BLaER1 treated with 17β-estradiol and CSF1 and Interleukin-3, amounts not matched to agents 10 nM and 100 nM (cell line): ENCODE results near the gene TRAPPC2L.

Experiments used
- H3K27ac ChIP-seq, 11 experiments: shearing (Covaris generic); formaldehyde crosslinking; 2 replicates each; pipeline ENCODE4 v1.8.1; 2022
- H3K27me3 ChIP-seq, 11 experiments: shearing (Covaris generic); formaldehyde crosslinking; 2 replicates each; pipeline ENCODE4 v1.8.1; 2022
- H3K36me3 ChIP-seq, 11 experiments: shearing (Covaris generic); formaldehyde crosslinking; 2 replicates each; pipeline ENCODE4 v1.8.1; 2022
- H3K4me1 ChIP-seq, 10 experiments: shearing (Covaris generic); formaldehyde crosslinking; 2 replicates each; pipeline ENCODE4 v1.8.1; 2022
- H3K4me2 ChIP-seq, 11 experiments: shearing (Covaris generic); formaldehyde crosslinking; 2 replicates each; pipeline ENCODE4 v1.8.1; 2022
- H3K4me3 ChIP-seq, 10 experiments: shearing (Covaris generic); formaldehyde crosslinking; 2 replicates each; pipeline ENCODE4 v1.8.1; 2022
- H3K9ac ChIP-seq, 11 experiments: shearing (Covaris generic); formaldehyde crosslinking; 2 replicates each; pipeline ENCODE4 v1.8.1; 2022
- H3K9me3 ChIP-seq, 11 experiments: shearing (Covaris generic); formaldehyde crosslinking; replicated peaks in 1 of 11; 2 replicates each; pipeline ENCODE4 v1.8.1; 2022
- H4K20me1 ChIP-seq, 11 experiments: shearing (Covaris generic); formaldehyde crosslinking; 2 replicates each; pipeline ENCODE4 v1.8.1; 2022
- Cebpa-rat ChIP-seq, 11 experiments: shearing (Covaris generic); IDR thresholded peaks; 2 replicates each; pipeline ENCODE4 v1.8.1; 2022

The TRAPPC2L gene

DNA sequence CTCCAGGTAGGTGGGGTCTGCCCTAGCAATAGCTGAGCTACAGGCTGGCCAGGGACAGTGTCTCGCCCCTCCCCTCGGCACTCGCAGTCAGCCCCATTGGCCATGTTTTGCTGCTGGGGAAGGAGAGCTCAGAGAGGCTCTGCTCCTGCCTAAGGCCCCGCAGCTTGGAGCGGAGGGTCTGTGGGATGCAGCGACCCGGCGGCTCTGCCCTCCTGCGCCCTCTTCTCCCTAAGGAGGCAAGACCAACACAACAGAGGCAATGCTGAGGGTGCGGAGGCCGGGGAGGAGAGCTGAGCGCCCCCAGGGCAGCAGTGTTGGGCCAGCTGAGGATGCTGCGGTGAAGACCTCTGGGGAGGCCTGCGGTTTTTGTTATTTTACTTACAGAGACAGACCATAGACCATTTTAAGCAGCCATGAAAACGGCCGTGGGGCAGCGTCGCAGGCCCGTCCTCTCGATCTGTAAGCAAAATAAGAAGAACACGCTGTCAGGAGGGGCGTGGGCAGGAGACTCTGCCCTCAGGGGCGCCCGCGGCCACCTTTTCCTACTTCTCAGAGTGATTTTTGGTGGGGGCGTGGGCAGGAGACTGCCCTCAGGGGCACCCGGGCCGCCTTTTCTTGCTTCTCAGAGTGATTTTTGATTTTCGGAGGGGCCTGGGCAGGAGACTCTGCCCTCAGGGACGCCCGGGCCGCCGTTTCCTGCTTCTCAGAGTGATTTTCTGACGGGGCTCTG lies 40.9 kb downstream of the TRAPPC2L start:
- H3K9ac ChIP-seq, result peak overlapping the region; percentile 39 to 85 (median 74); a peak in 21 of 22 replicates
- peaks cover 0 to 61% (median 21%) of the 10 kb centered on the region in 11 experiments; a peak in 14 of 22 replicates for H3K27me3 ChIP-seq
- no peaks in the 10 kb centered on the region for H3K9me3 ChIP-seq
- H3K4me1 ChIP-seq, result peaks cover 55 to 96% (median 95%) of the 10 kb centered on the region in 10 experiments
- peak overlapping the region in 10 of 11 experiments; percentile 59 to 94 (median 79); a peak in 20 of 22 replicates for H3K27ac ChIP-seq
- peak overlapping the region; percentile 77 to 97 (median 90) for H3K4me2 ChIP-seq
- H3K36me3 ChIP-seq, result peaks cover 0 to 34% (median 17%) of the 10 kb centered on the region in 11 experiments; a peak in 13 of 22 replicates
- TF ChIP-seq Cebpa-rat (IDR thresholded peaks at IDR 0.05), result no peak
- peak overlapping the region in 8 of 10 experiments; percentile 28 to 56 (median 42); a peak in 14 of 20 replicates for H3K4me3 ChIP-seq
- H4K20me1 ChIP-seq, result peaks cover 67 to 97% (median 90%) of the 10 kb centered on the region in 11 experiments; a peak in 21 of 22 replicates

DNA sequence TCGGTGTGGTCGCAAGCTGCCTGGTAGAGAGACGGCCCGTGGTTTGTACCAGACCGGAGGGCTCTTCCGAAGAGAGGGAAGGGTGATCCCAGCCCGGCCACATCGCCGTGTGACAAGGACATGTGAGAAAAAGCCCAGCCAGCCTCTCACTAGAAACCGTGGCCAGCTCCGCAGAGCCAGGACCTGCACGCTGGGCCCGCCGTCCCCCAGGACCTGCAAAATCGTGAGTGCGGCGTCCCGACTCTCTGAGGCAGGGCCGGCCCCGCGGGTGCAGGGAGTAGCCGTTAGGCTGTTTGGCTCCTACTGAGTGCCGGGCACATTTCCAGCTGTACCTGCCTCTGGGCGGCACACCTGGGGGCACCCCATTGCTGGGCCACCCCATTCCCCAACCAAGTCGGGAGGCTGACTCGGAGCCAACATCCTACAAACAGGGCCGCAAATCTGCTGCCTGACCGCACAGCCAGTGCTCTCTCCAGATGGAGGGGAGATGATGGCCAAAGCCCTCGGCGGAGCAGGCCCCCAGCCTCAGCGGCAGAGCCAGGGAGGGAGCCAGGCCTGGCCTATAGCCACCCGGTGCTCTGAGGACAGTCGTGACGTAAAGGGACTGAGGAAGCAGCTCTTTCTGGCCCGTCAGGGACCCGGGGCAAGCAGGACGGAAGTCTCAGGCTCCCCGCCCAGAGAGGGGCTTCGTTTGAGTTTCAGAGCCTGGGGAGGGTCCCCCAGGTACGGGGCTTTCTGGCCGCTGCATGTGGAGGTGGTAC lies 43.2 kb downstream of the TRAPPC2L start:
- peaks cover 51 to 98% (median 94%) of the 10 kb centered on the region in 10 experiments for H3K4me1 ChIP-seq
- peak overlapping the region in 5 of 11 experiments; percentile 4 to 85 (median 31); a peak in 7 of 22 replicates for H3K9ac ChIP-seq
- no peak for TF ChIP-seq Cebpa-rat (IDR thresholded peaks at IDR 0.05)

GRCh38 chr16:88900662-88901052 lies 43.7 kb downstream of the TRAPPC2L start:
- H4K20me1 ChIP-seq, result peaks cover 72 to 98% (median 91%) of the 10 kb centered on the region in 11 experiments
- no peaks in the 10 kb centered on the region for H3K9me3 ChIP-seq
- H3K36me3 ChIP-seq, result peaks cover 0 to 34% (median 17%) of the 10 kb centered on the region in 11 experiments; a peak in 13 of 22 replicates
- peaks cover 45 to 97% (median 92%) of the 10 kb centered on the region in 10 experiments for H3K4me1 ChIP-seq
- H3K4me2 ChIP-seq, result peak overlapping the region in 10 of 11 experiments; percentile 16 to 97 (median 92); a peak in 18 of 22 replicates
- no peak overlapping the region for H3K27ac ChIP-seq
- no peak overlapping the region for H3K4me3 ChIP-seq
- peak overlapping the region in 3 of 11 experiments; percentile 14 to 82 (median 31); a peak in 3 of 22 replicates for H3K9ac ChIP-seq
- no peak for TF ChIP-seq Cebpa-rat (IDR thresholded peaks at IDR 0.05)
- peaks cover 0 to 53% (median 21%) of the 10 kb centered on the region in 11 experiments; a peak in 14 of 22 replicates for H3K27me3 ChIP-seq

More for the DNA sequence above, 43.2 kb downstream of the TRAPPC2L start:
- peak overlapping the region in 10 of 11 experiments; percentile 17 to 97 (median 92); a peak in 18 of 22 replicates for H3K4me2 ChIP-seq
- peak overlapping the region in 1 of 11 experiments; percentile 94; a peak in 2 of 22 replicates for H3K27ac ChIP-seq
- H3K9me3 ChIP-seq, result no peaks in the 10 kb centered on the region
- peaks cover 74 to 99% (median 92%) of the 10 kb centered on the region in 11 experiments for H4K20me1 ChIP-seq
- no peak overlapping the region for H3K4me3 ChIP-seq
- H3K36me3 ChIP-seq, result peaks cover 0 to 34% (median 17%) of the 10 kb centered on the region in 11 experiments; a peak in 13 of 22 replicates
- H3K27me3 ChIP-seq, result peaks cover 0 to 59% (median 21%) of the 10 kb centered on the region in 11 experiments; a peak in 14 of 22 replicates

GRCh38 chr16:88901718-88902337 lies 44.9 kb downstream of the TRAPPC2L start:
- Histone ChIP-seq H3K36me3 (peaks cover 0 to 25% (median 16%) of the 10 kb centered on the region in 11 experiments; a peak in 12 of 22 replicates), H3K4me3 (no peak overlapping the region), H3K4me2 (peak overlapping the region in 9 of 11 experiments; percentile 54 to 97 (median 94); a peak in 18 of 22 replicates), H3K4me1 (peaks cover 39 to 97% (median 92%) of the 10 kb centered on the region in 10 experiments), H3K27ac (no peak overlapping the region), H4K20me1 (peaks cover 72 to 98% (median 91%) of the 10 kb centered on the region in 11 experiments), H3K27me3 (peaks cover 0 to 45% (median 21%) of the 10 kb centered on the region in 11 experiments; a peak in 14 of 22 replicates), H3K9me3 (no peaks in the 10 kb centered on the region), H3K9ac (peak overlapping the region in 3 of 11 experiments; percentile 14 to 26 (median 14); a peak in 2 of 22 replicates)
- TF ChIP-seq Cebpa-rat (IDR thresholded peaks at IDR 0.05), result no peak

GRCh38 chr16:88902744-88903143 lies 45.8 kb downstream of the TRAPPC2L start:
- Histone ChIP-seq H3K27me3 (peaks cover 0 to 36% (median 21%) of the 10 kb centered on the region in 11 experiments; a peak in 14 of 22 replicates), H4K20me1 (peaks cover 76 to 98% (median 91%) of the 10 kb centered on the region in 11 experiments), H3K4me1 (peaks cover 42 to 97% (median 92%) of the 10 kb centered on the region in 10 experiments), H3K4me2 (peak overlapping the region in 9 of 11 experiments; percentile 10 to 97 (median 94); a peak in 15 of 22 replicates), H3K9ac (no peak overlapping the region; a peak in 1 of 22 replicates), H3K27ac (no peak overlapping the region), H3K36me3 (peaks cover 0 to 22% (median 16%) of the 10 kb centered on the region in 11 experiments; a peak in 12 of 22 replicates), H3K9me3 (no peaks in the 10 kb centered on the region), H3K4me3 (no peak overlapping the region)
- no peak for TF ChIP-seq Cebpa-rat (IDR thresholded peaks at IDR 0.05)

DNA sequence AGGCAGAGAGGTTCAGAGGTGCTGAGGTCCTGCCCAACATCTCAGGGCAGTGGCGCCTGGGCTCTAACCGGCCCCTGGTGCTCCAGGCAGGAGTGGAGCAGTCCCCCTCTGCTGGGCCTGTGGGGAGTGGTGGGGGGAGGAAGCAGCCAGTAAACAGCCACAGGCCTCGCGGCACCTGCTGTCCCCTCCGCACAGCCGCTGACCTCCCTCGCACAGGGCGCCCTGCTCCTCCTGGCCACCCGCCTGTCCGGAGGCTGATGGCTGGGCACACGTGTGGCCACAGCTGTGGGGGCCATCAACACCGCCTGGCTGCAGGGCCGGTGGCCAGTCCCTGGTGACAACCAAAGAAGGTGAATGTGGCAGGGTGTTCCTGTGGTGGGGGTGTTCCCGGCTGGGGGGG lies 46.3 kb downstream of the TRAPPC2L start:
- Histone ChIP-seq H4K20me1 (peaks cover 81 to 98% (median 93%) of the 10 kb centered on the region in 11 experiments), H3K36me3 (peaks cover 0 to 22% (median 14%) of the 10 kb centered on the region in 11 experiments; a peak in 12 of 22 replicates), H3K9ac (no peak overlapping the region; a peak in 1 of 22 replicates), H3K4me2 (peak overlapping the region in 5 of 11 experiments; percentile 90 to 97 (median 95); a peak in 8 of 22 replicates), H3K9me3 (no peaks in the 10 kb centered on the region), H3K4me1 (peaks cover 37 to 97% (median 92%) of the 10 kb centered on the region in 10 experiments), H3K27ac (no peak overlapping the region), H3K27me3 (peaks cover 0 to 31% (median 21%) of the 10 kb centered on the region in 11 experiments; a peak in 14 of 22 replicates), H3K4me3 (no peak overlapping the region)
- no peak for TF ChIP-seq Cebpa-rat (IDR thresholded peaks at IDR 0.05)

GRCh38 chr16:88904676-88905365 lies 47.9 kb downstream of the TRAPPC2L start:
- H3K27me3 ChIP-seq, result peaks cover 0 to 16% (median 13%) of the 10 kb centered on the region in 11 experiments; a peak in 14 of 22 replicates
- peaks cover 90 to 98% (median 96%) of the 10 kb centered on the region in 11 experiments for H4K20me1 ChIP-seq
- peak overlapping the region in 9 of 11 experiments; percentile 26 to 65 (median 50); a peak in 12 of 22 replicates for H3K4me2 ChIP-seq
- TF ChIP-seq Cebpa-rat (IDR thresholded peaks at IDR 0.05), result no peak
- H3K27ac ChIP-seq, result no peak overlapping the region; a peak in 1 of 22 replicates
- H3K36me3 ChIP-seq, result peaks cover 0 to 21% (median 14%) of the 10 kb centered on the region in 11 experiments; a peak in 12 of 22 replicates
- H3K9me3 ChIP-seq, result no peaks in the 10 kb centered on the region
- no peak overlapping the region for H3K9ac ChIP-seq
- H3K4me3 ChIP-seq, result no peak overlapping the region
- peaks cover 22 to 97% (median 88%) of the 10 kb centered on the region in 10 experiments for H3K4me1 ChIP-seq
